GM18858 (cell line): ENCODE measurements around the gene THADA.
"Not testable (repeated sequence)": the region's sequence is repeated elsewhere in the genome, so short reads cannot be mapped to it uniquely, and the experiment has no call there.

Experiments
- ATAC-seq: cut with Tn5 transposase; IDR thresholded peaks from one replicate; pipeline ENCODE4 v1.9.1; 2021; ENCODE audit not compliant: unreplicated experiment

The THADA gene

GRCh38 chr2:43396344-43396743 is 199.5 kb downstream of the THADA start:
- not testable (repeated sequence) for ATAC-seq

- no peak for ATAC-seq
Observed at GRCh38 chr2:43393918-43394317, 201.9 kb downstream of the THADA start.

GRCh38 chr2:43391878-43392215 is 204.0 kb downstream of the THADA start:
- no peak for ATAC-seq

- no peak for ATAC-seq
Observed at GRCh38 chr2:43391201-43391877, 204.5 kb downstream of the THADA start.

- ATAC-seq, result no peak
Observed at GRCh38 chr2:43389581-43390466, 206.0 kb downstream of the THADA start.

- ATAC-seq, result no peak
Observed at GRCh38 chr2:43388371-43388770, 207.5 kb downstream of the THADA start.

- peak; percentile 75 for ATAC-seq
Observed at GRCh38 chr2:43387092-43388062, 208.5 kb downstream of the THADA start.

GRCh38 chr2:43386679-43387078 is 209.2 kb downstream of the THADA start:
- ATAC-seq, result peak; percentile 5

- no peak for ATAC-seq
Observed at GRCh38 chr2:43384143-43384542, 211.7 kb downstream of the THADA start.

GRCh38 chr2:43383533-43383932 is 212.3 kb downstream of the THADA start:
- ATAC-seq, result no peak

GRCh38 chr2:43379494-43379893 is 216.3 kb downstream of the THADA start:
- no peak for ATAC-seq

- ATAC-seq, result no peak
Observed at GRCh38 chr2:43377327-43377726, 218.5 kb downstream of the THADA start.

GRCh38 chr2:43376523-43377198 is 219.2 kb downstream of the THADA start:
- no peak for ATAC-seq

GRCh38 chr2:43375746-43376522 is 219.9 kb downstream of the THADA start:
- ATAC-seq, result no peak

- no peak for ATAC-seq
Observed at GRCh38 chr2:43372416-43373081, 223.3 kb downstream of the THADA start.

GRCh38 chr2:43370705-43371104 is 225.1 kb downstream of the THADA start:
- ATAC-seq, result no peak

- no peak for ATAC-seq
Observed at GRCh38 chr2:43370146-43370545, 225.7 kb downstream of the THADA start.

- no peak for ATAC-seq
Observed at GRCh38 chr2:43368483-43369385, 227.1 kb downstream of the THADA start.
